Measurements from ENCODE around the gene KRTAP10-11. TPM values are rescaled to one million over a fixed set of nuclear protein-coding genes. Genes with fewer than 3 reads are reported as not detected.
"Not testable (repeated sequence)": the region's sequence is repeated elsewhere in the genome, so short reads cannot be mapped to it uniquely, and the experiment has no call there.

The KRTAP10-11 gene
- total and polyA plus RNA-seq, 2 experiments from 2014 or later, result not detected

GRCh38 chr21:44684077-44684476 lies 37.9 kb downstream of the KRTAP10-11 start:
- H3K36me3 ChIP-seq (ENCODE audit: insufficient read depth), result no peaks in the 10 kb centered on the region
- Mint-ChIP-seq H3K27ac (no peak overlapping the region), H3K9me3 (no peaks in the 10 kb centered on the region; the same call in none of the 3 replicates), H3K27me3 (ENCODE audit: insufficient read depth, low read depth, poor library complexity) (peaks cover 16% of the 10 kb centered on the region), H3K4me3 (no peak overlapping the region), H3K4me1 (peaks cover 24% of the 10 kb centered on the region), H3K36me3 (ENCODE audit: low read depth) (no peaks in the 10 kb centered on the region)
- no peaks in the 10 kb centered on the region for H3K9me2 ChIP-seq (ENCODE audit: insufficient read depth)
- no peaks in the 10 kb centered on the region for H3K27me3 ChIP-seq (ENCODE audit: insufficient read depth)
- no peak overlapping the region for H3K4me2 ChIP-seq
- no peak overlapping the region for H2AFZ ChIP-seq
- no peaks in the 10 kb centered on the region for H3K79me2 ChIP-seq (replicated peaks; ENCODE audit: insufficient read depth)
- no peak overlapping the region for H3K4me3 ChIP-seq
- no peak for TF ChIP-seq POLR2AphosphoS5 (IDR thresholded peaks at IDR 0.05; ENCODE audit: low read depth)
- no peak for TF ChIP-seq ZNF331 (CRISPR knock-in tag; IDR thresholded peaks at IDR 0.05; ENCODE audit: low read depth)
- no peak for TF ChIP-seq REST (IDR thresholded peaks at IDR 0.05; ENCODE audit: unreplicated experiment)
- TF ChIP-seq JUNB (IDR thresholded peaks at IDR 0.05; ENCODE audit: unreplicated experiment), result no peak
- TF ChIP-seq ZNF114 (CRISPR knock-in tag; IDR thresholded peaks at IDR 0.05), result no peak
- no peak overlapping the region for H3K27ac ChIP-seq (ENCODE audit: low read depth)
- H3F3A ChIP-seq (replicated peaks; ENCODE audit: low read depth), result 0 out of 2 replicates have a peak, but pooled peaks cover 4% of the 10 kb centered on the region
- H3K4me1 ChIP-seq (ENCODE audit: insufficient read depth), result peaks cover 6% of the 10 kb centered on the region
- no peak for ATAC-seq
- H4K20me1 ChIP-seq (replicated peaks; ENCODE audit: insufficient read depth), result no peaks in the 10 kb centered on the region
- no peak for DNase-seq (ENCODE audit: low spot score)

GRCh38 chr21:44684483-44684882 lies 38.3 kb downstream of the KRTAP10-11 start:
- Histone ChIP-seq H3K27me3 (ENCODE audit: insufficient read depth) (no peaks in the 10 kb centered on the region), H3K4me2 (no peak overlapping the region), H3K79me2 (replicated peaks; ENCODE audit: insufficient read depth) (no peaks in the 10 kb centered on the region), H3K36me3 (ENCODE audit: insufficient read depth) (no peaks in the 10 kb centered on the region), H3K4me1 (ENCODE audit: insufficient read depth) (peaks cover 6% of the 10 kb centered on the region), H3K27ac (ENCODE audit: low read depth) (no peak overlapping the region), H3K4me3 (no peak overlapping the region), H4K20me1 (replicated peaks; ENCODE audit: insufficient read depth) (no peaks in the 10 kb centered on the region), H3K9me2 (ENCODE audit: insufficient read depth) (no peaks in the 10 kb centered on the region), H3F3A (replicated peaks; ENCODE audit: low read depth) (0 out of 2 replicates have a peak, but pooled peaks cover 4% of the 10 kb centered on the region), H2AFZ (no peak overlapping the region)
- TF ChIP-seq CREB1 (CRISPR knock-in tag; IDR thresholded peaks at IDR 0.05; ENCODE audit: low read depth) (no peak), STAT1 (IDR thresholded peaks at IDR 0.05; ENCODE audit: unreplicated experiment) (no peak), ETS1 (IDR thresholded peaks at IDR 0.05) (no peak), JUNB (IDR thresholded peaks at IDR 0.05; ENCODE audit: unreplicated experiment) (no peak), ZNF331 (CRISPR knock-in tag; IDR thresholded peaks at IDR 0.05; ENCODE audit: low read depth) (no peak), CTCF (conservative IDR thresholded peaks at IDR 0.05; ENCODE audit: low read depth in 2 of 2) (no peak), REST (IDR thresholded peaks at IDR 0.05; ENCODE audit: unreplicated experiment) (no peak), ZNF114 (CRISPR knock-in tag; IDR thresholded peaks at IDR 0.05) (no peak), NANOG (IDR thresholded peaks at IDR 0.05; ENCODE audit: borderline replicate concordance) (no peak), POLR2AphosphoS5 (IDR thresholded peaks at IDR 0.05; ENCODE audit: low read depth) (no peak)
- Mint-ChIP-seq H3K9me3 (no peaks in the 10 kb centered on the region; the same call in none of the 3 replicates), H3K27ac (no peak overlapping the region), H3K4me1 (peaks cover 24% of the 10 kb centered on the region), H3K4me3 (no peak overlapping the region), H3K36me3 (ENCODE audit: low read depth) (no peaks in the 10 kb centered on the region), H3K27me3 (ENCODE audit: insufficient read depth, low read depth, poor library complexity) (peaks cover 16% of the 10 kb centered on the region)
- DNase-seq (ENCODE audit: low spot score) (no peak), ATAC-seq (no peak)

GRCh38 chr21:44685050-44685449 lies 38.8 kb downstream of the KRTAP10-11 start:
- not testable (repeated sequence) for H3K79me2 ChIP-seq (replicated peaks; ENCODE audit: insufficient read depth); H3K4me3 Mint-ChIP-seq; H3K36me3 Mint-ChIP-seq (ENCODE audit: low read depth); H3K27ac ChIP-seq (ENCODE audit: low read depth); H3K9me2 ChIP-seq (ENCODE audit: insufficient read depth); H3K4me1 ChIP-seq (ENCODE audit: insufficient read depth); H2AFZ ChIP-seq; H3K4me2 ChIP-seq; H3K27ac Mint-ChIP-seq; H4K20me1 ChIP-seq (replicated peaks; ENCODE audit: insufficient read depth); ATAC-seq; DNase-seq (ENCODE audit: low spot score); H3K27me3 ChIP-seq (ENCODE audit: insufficient read depth); H3K9me3 Mint-ChIP-seq; H3F3A ChIP-seq (replicated peaks; ENCODE audit: low read depth); H3K36me3 ChIP-seq (ENCODE audit: insufficient read depth); H3K4me3 ChIP-seq
- Mint-ChIP-seq H3K27me3 (ENCODE audit: insufficient read depth, low read depth, poor library complexity) (peaks cover 16% of the 10 kb centered on the region), H3K4me1 (peaks cover 24% of the 10 kb centered on the region)

All from GM23338 (cell line).